Measurements from ENCODE around the gene MBD2.

DNA sequence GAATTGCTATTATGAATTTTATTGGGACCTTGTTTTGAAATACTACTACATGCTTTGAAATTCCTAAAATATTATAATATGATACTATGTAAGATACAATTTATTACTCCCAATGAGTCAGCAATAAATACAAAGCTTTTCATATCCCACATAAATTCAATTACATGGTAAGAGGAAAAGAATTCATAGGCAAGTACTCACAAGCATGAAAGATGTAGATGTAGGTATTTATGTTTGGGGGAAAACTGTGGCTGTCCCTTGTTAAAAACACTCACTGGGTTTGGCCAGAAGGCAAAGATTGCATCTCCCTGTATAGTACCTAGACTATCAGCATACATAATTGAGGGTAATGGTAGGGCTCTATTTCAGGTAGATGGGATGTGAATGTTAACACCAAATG lies 90.4 kb downstream of the MBD2 start:
- TF ChIP-seq, protein P1, sequence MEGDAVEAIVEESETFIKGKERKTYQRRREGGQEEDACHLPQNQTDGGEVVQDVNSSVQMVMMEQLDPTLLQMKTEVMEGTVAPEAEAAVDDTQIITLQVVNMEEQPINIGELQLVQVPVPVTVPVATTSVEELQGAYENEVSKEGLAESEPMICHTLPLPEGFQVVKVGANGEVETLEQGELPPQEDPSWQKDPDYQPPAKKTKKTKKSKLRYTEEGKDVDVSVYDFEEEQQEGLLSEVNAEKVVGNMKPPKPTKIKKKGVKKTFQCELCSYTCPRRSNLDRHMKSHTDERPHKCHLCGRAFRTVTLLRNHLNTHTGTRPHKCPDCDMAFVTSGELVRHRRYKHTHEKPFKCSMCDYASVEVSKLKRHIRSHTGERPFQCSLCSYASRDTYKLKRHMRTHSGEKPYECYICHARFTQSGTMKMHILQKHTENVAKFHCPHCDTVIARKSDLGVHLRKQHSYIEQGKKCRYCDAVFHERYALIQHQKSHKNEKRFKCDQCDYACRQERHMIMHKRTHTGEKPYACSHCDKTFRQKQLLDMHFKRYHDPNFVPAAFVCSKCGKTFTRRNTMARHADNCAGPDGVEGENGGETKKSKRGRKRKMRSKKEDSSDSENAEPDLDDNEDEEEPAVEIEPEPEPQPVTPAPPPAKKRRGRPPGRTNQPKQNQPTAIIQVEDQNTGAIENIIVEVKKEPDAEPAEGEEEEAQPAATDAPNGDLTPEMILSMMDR (IDR thresholded peaks at IDR 0.05; ENCODE audit: poor library complexity) = no peak
- TF ChIP-seq EZH2 (IDR thresholded peaks at IDR 0.05; ENCODE audit: borderline replicate concordance) (no peak), EZH2phosphoT487 (IDR thresholded peaks at IDR 0.05; ENCODE audit: low read depth, severe bottlenecking, unreplicated experiment) (no peak)

All from hepatocyte (in vitro differentiated cells).